Fibroblast of gingiva (primary cell): Measurements from ENCODE around the gene SALL1.

ENCODE experiments used
- DNase-seq: peaks from one replicate; pipeline ENCODE4 v3.0.0-alpha.2; 2011; ENCODE audit warnings: low read depth

Gene SALL1

DNA sequence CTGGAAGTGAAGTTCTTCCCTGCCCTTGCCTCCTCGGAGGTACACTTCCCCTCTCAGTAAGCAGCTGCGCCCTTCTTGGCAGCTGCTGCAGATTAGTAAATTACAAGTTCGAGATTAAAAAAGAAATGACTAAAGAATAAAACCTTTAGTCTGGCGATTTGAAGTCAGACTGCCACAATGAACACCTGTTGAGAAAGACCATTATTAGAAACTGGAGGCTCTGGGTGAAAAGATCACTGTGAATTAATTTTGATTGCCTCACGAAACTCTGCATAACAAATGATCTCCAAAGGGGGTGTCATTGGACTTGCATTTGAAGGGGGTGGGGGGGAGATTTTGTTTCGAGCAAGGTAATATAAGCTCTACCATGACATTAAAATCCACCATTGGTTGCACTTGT, 39.3 kb downstream of the SALL1 start:
- DNase-seq = no peak

DNA sequence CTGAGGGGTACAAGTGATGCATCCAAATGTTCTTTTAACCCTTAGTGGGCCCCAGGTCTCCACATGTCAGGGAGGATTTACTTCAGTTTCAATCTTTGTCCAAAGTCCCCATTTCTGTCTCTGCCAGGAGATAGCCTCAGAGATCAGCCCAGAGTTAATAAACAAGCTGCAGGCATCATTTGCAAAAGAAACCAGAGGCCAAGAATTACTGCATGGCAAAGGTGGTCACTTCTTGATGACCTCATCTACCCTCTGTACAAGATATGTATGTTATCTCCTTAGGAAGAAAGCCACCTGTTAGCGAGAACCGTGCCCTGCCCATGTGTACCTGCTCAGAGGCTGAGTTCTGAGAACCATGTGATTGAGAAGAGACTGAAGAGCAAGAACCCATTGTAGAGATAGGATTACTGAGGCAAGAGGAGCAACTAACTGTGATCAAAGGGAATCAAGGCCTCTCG, 40.3 kb downstream of the SALL1 start:
- DNase-seq = no peak

DNA sequence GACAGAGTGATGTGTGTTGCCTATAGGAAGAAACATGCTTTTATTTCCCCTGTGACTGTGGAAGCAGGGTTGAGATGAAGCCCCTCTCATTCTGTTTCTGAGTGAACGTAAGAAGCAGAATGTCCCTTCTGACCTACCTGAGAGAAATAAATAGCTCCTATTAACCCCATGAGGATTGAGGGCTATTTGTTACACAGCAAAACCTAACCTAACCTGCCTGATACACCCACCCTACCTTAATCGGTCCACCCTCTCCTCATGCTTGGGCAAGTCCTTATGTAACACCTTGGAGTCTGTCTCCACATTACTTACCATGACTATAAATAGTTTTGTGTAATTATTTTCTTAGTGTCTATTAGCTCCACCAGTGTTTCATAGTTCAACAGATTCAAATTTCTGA, 41.9 kb downstream of the SALL1 start:
- DNase-seq = no peak

DNA sequence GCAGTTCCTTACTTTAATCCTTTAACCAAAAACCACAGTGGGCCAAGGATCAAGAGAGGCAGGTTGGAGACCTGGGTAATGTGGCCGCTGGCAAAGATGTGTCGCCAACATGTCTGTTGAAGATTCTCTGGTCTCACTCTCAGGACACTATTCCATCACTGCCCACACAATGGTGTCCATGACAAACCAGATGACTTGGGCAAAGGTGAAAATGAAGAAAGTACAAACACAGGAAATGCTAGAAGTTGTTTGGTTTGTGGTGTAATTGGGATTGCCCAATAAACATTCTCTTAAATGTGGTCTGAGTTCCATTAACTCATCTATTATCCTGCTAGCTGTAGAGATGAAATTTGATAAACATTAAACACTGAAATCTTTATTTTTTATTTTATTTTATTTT, 43.3 kb downstream of the SALL1 start:
- peak; percentile 3 for DNase-seq

DNA sequence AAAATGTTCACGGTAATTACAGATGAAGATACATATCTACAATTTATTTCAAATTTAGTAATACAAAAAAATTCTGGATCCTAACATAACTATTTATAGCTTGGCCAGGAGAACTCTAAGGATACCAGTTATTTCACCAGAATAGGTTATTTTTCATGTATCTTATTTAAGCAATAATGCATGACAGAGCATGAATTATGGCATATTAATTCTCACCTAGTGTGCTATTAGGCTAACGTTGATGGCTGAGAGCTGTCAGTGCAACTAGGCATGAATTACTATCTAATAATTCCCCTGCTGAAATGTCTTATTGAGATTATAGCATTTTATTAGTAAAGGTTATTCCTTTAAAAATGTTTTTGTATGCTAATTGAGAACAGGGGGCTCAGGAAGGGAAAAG, 44.5 kb downstream of the SALL1 start:
- no peak for DNase-seq

DNA sequence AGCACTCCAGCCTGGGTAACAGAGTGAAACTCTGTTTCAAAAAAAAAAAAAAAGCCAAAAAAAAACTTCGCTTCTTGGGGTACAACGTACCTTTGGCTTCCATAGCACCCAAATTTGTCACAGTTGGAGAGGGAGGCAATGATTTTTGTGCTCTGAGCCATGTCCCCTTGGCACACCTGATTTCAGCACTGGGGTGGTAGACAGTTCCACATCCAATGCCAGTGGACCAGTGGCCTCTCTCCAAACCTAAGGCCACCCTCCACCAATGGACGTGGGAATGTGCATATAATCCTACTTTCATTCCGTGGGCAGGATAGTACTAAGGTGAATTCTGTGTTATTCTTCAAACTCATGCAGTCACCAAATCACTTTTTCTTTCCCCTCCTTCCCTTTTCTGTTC, 47.5 kb downstream of the SALL1 start:
- DNase-seq = no peak

DNA sequence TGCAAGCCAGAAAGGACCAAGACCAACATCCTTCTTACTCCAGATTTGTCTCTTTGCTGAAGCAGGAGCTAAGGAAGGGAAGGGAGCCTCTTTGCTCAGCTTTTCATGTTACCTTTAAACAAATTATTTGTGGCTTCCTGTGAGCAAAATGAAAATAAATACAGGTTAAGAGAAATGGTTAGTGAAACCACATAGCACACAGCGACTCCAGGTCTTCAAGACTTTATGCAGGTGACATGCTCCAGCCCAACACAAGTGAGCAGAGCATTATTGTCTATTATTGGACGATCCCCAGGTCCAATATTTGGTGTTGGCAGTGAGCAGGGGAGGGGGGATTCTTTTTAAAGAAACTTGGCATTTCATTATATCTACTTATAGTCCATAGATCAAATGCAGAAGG, 53.3 kb downstream of the SALL1 start:
- DNase-seq = no peak

DNA sequence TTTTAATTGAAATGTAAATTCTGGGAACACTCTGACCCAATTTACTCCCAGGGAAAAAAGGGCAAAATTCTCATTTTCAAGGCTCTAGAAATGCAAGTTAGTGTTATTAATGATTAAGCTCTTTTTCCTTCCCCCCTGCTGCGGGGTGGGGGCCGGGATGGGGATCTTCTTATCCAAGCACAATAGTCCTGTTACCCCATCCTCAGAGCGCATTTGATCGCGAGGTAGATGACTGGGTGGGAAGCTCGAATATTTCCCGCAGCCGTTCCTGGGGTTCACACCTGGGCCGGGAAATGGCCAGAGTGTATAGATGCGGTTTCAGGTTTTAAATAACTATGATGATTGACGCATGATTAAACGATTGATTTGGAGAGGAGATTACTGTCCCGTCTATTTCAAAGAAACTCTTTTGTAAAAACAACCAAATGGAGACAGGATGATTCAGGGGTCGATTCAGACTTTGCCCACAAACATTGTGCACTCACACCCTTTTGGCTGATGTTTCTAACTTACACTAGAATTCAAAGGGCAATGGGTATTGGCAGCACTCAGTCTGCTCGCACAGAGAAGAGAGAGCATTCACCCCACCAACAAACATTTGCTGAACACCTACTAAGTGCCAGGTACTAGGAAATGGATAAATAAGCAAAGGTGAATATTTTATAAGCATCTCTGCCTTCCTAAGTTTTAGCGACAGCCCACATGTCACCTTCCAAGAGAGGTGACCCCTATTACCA, 55.0 kb downstream of the SALL1 start:
- no peak for DNase-seq

DNA sequence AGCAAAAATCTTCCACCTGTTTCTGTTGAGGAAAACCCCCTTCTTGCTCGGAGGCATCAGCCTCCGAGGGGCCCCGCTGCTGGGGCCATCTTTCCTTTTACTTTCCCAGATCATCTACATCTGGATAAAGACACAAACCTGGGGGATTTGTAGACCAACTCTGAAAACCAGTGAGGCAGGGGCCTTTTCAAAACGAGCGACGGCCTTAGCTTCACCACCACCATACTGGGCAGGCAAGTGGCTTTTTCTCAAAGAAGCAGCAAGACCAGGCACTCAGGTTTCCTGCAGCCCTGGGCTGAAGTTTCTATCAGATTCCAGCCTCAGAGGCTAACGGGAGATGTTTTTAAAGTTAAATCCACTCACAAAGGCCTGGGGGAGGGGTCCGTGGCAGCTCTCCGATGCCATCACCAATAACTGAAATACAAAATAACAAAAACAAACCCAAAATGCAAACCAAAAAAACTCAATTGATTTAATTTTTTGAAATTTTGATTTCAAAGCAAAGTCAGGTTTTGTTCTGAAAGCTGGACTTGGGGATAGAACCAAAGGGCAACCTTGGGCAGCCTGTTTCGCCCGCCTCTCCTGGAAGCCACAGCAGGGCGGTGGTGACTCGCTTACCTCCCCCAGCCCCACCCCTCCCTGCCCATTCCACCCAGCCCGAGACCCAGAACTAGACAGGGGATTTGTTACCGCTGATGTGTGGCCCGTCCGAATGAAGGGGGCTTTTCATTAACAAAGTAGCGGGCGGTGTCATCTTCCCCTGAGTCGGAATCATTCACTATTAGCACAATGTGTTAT, 55.8 kb downstream of the SALL1 start:
- DNase-seq = no peak

DNA sequence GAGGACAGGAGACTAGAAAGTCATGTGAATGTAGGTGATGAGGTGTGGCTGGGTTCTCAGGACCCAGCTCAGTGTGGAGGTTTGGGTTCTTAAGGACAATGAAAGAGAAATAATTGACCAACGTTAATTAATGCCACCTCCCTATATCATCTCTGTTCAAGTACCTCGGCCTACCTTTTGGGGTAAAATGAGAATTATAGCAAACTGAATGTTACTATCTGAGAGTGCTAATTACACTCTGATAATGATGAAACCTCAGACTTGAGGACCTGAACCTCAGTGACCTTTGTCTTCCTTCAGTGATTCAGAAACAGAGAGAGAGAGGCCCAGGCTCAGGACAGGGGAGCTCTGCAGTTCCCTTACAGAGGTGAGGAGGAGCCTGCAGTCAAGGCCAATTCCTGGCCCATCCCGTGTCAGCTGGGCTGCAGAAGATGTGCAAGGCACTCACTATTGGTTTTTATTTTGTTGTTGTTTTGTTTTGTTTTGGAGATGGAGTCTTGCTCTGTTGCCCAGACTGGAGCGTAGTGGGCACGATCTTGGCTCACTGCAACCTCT, 57.3 kb downstream of the SALL1 start:
- DNase-seq = no peak
